ENCODE results near the gene DVL2. TPM values are rescaled to one million over a fixed set of nuclear protein-coding genes. Genes with fewer than 3 reads are reported as not detected.

Gene DVL2
- total and polyA plus RNA-seq, 2 donors (not counting 1 experiment from before 2014, with no cell fraction given): 8.1 to 91.8 TPM

DNA sequence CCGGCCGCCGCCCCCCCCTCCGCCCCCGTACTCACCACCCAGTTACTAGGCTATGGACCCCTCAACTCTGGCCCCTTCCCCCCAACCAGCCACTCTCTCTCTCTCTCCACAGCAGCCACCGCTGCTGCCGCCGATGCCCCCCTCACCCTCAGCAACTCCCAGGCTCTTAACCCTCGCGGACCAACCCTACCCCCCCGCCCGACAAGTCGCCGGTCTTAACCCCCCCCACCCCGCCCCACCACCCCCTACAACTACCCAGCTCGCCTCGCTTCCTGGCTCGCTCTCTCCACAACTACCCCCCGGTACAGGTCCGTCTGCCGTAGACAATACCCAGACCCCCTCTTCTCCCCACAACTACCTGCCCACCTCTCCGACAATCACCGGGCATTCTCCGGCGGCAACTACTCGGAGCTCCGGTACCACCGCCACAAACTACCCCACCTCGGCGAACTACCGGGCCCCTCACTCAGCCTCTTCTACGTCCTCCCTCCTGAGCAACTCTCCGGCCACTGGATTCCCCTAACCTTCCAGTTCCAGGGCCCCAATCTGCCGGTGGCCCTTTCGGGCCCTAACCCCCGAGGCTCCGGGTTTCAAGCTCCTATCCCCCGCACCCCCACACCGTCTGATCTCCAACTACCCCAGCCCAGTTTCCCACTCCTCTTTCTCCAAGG, 4.2 kb upstream of the DVL2 start:
- Histone ChIP-seq H3K36me3 (ENCODE audit: control insufficient read depth, insufficient read depth, low read length) (peaks cover 24% of the 10 kb centered on the region), H3K27ac (ENCODE audit: insufficient read depth, low read length) (peak overlapping the region; percentile 74), H3K4me3 (replicated peaks in 1 of 4; ENCODE audit: control extremely low read depth in 1 of 4, insufficient read depth in 1 of 4, low read depth in 3 of 4, low read length in 4 of 4) (peak overlapping the region; percentile 89 to 96 (median 91)), H3K9me3 (ENCODE audit: control insufficient read depth, insufficient read depth, low read depth, low read length) (no peaks in the 10 kb centered on the region), H3K27me3 (ENCODE audit: control insufficient read depth, insufficient read depth, low read length) (no peaks in the 10 kb centered on the region), H3K9ac (ENCODE audit: insufficient read depth, low read length) (peak overlapping the region; percentile 78), H3K4me2 (ENCODE audit: extremely low read depth, insufficient read depth, low read length) (peak overlapping the region; percentile 10), H3K79me2 (ENCODE audit: control insufficient read depth, insufficient read depth, low read length) (peaks cover 67% of the 10 kb centered on the region), H2AFZ (ENCODE audit: low read length) (no peak overlapping the region), H3K4me1 (ENCODE audit: control insufficient read depth, extremely low read depth, insufficient read depth, low read length) (peaks cover 25% of the 10 kb centered on the region), H4K20me1 (ENCODE audit: control insufficient read depth, extremely low read depth, insufficient read depth, low read length) (no peaks in the 10 kb centered on the region)
- peak in 1 of 2 donors; percentile 49 for DNase-seq (ENCODE audit: low read depth in 2 of 2)
- no peak for TF ChIP-seq EZH2 (IDR thresholded peaks at IDR 0.05; ENCODE audit: low read length, missing control alignments)
- TF ChIP-seq, protein P1, sequence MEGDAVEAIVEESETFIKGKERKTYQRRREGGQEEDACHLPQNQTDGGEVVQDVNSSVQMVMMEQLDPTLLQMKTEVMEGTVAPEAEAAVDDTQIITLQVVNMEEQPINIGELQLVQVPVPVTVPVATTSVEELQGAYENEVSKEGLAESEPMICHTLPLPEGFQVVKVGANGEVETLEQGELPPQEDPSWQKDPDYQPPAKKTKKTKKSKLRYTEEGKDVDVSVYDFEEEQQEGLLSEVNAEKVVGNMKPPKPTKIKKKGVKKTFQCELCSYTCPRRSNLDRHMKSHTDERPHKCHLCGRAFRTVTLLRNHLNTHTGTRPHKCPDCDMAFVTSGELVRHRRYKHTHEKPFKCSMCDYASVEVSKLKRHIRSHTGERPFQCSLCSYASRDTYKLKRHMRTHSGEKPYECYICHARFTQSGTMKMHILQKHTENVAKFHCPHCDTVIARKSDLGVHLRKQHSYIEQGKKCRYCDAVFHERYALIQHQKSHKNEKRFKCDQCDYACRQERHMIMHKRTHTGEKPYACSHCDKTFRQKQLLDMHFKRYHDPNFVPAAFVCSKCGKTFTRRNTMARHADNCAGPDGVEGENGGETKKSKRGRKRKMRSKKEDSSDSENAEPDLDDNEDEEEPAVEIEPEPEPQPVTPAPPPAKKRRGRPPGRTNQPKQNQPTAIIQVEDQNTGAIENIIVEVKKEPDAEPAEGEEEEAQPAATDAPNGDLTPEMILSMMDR (conservative IDR thresholded peaks at IDR 0.05 in 1 of 2, IDR thresholded peaks at IDR 0.05 in 1 of 2; ENCODE audit: low read depth in 1 of 2, low read length in 2 of 2): no peak

DNA sequence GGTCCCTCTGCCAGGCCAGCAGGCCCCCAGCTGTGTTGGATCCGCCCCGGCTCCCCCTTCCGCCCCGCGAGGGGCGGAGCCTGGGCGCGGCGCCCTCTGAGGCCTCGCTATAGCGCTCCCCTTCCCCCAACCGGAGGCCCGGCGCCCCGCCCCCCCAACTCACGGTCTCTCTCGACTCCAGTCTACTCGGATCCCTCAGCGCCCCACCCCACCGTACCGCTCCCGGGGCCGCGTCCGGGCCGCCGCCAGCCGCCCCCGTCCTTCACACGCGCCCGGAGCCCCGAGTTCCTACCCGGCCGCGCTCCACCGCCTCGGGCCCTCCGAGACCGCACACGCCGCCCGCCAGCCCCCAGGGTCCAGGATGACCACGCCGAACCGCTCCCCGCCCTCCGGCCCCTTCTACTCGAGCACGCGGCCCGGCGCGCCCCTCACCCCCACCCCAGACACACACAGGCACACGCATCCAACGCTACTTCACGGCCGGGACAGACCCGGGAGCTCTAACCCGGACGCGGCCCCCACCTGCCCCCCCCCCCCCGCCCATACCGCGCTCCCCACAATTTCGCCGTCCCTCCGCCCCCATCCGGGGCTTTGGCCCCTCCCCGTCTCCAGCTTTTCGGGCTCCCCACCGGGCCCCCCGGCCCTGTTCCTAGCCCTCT, 3.6 kb upstream of the DVL2 start:
- Histone ChIP-seq H3K79me2 (ENCODE audit: control insufficient read depth, insufficient read depth, low read length) (peaks cover 74% of the 10 kb centered on the region), H3K4me2 (ENCODE audit: extremely low read depth, insufficient read depth, low read length) (peak overlapping the region; percentile 71), H3K4me3 (replicated peaks in 1 of 4; ENCODE audit: control extremely low read depth in 1 of 4, insufficient read depth in 1 of 4, low read depth in 3 of 4, low read length in 4 of 4) (peak overlapping the region; percentile 33 to 92 (median 90)), H4K20me1 (ENCODE audit: control insufficient read depth, extremely low read depth, insufficient read depth, low read length) (no peaks in the 10 kb centered on the region), H3K27me3 (ENCODE audit: control insufficient read depth, insufficient read depth, low read length) (no peaks in the 10 kb centered on the region), H3K4me1 (ENCODE audit: control insufficient read depth, extremely low read depth, insufficient read depth, low read length) (peaks cover 23% of the 10 kb centered on the region), H2AFZ (ENCODE audit: low read length) (no peak overlapping the region), H3K9ac (ENCODE audit: insufficient read depth, low read length) (peak overlapping the region; percentile 71), H3K9me3 (ENCODE audit: control insufficient read depth, insufficient read depth, low read depth, low read length) (no peaks in the 10 kb centered on the region), H3K27ac (ENCODE audit: insufficient read depth, low read length) (peak overlapping the region; percentile 63), H3K36me3 (ENCODE audit: control insufficient read depth, insufficient read depth, low read length) (peaks cover 24% of the 10 kb centered on the region)
- peak; percentile 50 to 69 for DNase-seq (ENCODE audit: low read depth in 2 of 2)
- no peak for TF ChIP-seq EZH2 (IDR thresholded peaks at IDR 0.05; ENCODE audit: low read length, missing control alignments)
- TF ChIP-seq, protein P1 (conservative IDR thresholded peaks at IDR 0.05 in 1 of 2, IDR thresholded peaks at IDR 0.05 in 1 of 2; ENCODE audit: low read depth in 1 of 2, low read length in 2 of 2): no peak

DNA sequence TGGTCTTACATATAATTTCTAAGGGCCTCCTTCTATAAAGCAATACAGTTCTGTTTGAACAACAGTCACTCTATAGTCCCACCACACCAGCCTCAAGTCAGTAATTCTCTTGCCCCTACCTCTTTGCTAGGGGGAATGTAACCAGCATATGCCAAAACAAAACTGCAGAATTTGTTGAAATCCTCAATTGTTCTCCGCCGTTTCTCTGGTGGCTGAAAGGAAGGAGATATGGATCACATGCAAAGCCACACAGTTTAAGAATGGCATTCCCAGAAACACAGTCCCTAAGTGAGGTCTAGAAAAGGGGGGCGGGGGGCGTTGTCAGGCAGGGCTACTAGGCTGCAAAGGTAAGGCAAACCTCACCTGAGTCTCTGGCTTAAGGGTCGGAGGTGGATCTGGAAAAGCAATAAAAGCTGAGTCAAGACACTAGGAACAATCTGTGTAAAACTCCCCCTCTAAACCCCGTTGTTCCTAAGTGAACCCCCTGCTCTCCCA, 3.0 kb upstream of the DVL2 start:
- Histone ChIP-seq H3K27ac (ENCODE audit: insufficient read depth, low read length) (peak overlapping the region; percentile 30), H3K79me2 (ENCODE audit: control insufficient read depth, insufficient read depth, low read length) (peaks cover 78% of the 10 kb centered on the region), H4K20me1 (ENCODE audit: control insufficient read depth, extremely low read depth, insufficient read depth, low read length) (no peaks in the 10 kb centered on the region), H3K27me3 (ENCODE audit: control insufficient read depth, insufficient read depth, low read length) (no peaks in the 10 kb centered on the region), H2AFZ (ENCODE audit: low read length) (no peak overlapping the region), H3K4me3 (replicated peaks in 1 of 4; ENCODE audit: control extremely low read depth in 1 of 4, insufficient read depth in 1 of 4, low read depth in 3 of 4, low read length in 4 of 4) (peak overlapping the region; percentile 33 to 90 (median 55)), H3K4me2 (ENCODE audit: extremely low read depth, insufficient read depth, low read length) (peak overlapping the region; percentile 71), H3K9me3 (ENCODE audit: control insufficient read depth, insufficient read depth, low read depth, low read length) (no peaks in the 10 kb centered on the region), H3K36me3 (ENCODE audit: control insufficient read depth, insufficient read depth, low read length) (peaks cover 24% of the 10 kb centered on the region), H3K9ac (ENCODE audit: insufficient read depth, low read length) (no peak overlapping the region), H3K4me1 (ENCODE audit: control insufficient read depth, extremely low read depth, insufficient read depth, low read length) (peaks cover 23% of the 10 kb centered on the region)
- DNase-seq (ENCODE audit: low read depth in 2 of 2): no peak
- TF ChIP-seq EZH2 (IDR thresholded peaks at IDR 0.05; ENCODE audit: low read length, missing control alignments): no peak
- TF ChIP-seq, protein P1 (conservative IDR thresholded peaks at IDR 0.05 in 1 of 2, IDR thresholded peaks at IDR 0.05 in 1 of 2; ENCODE audit: low read depth in 1 of 2, low read length in 2 of 2): no peak
